Occipital lobe (tissue), 2 donors: ENCODE results near the gene ZBTB44. TPM values are rescaled to one million over a fixed set of nuclear protein-coding genes. Genes with fewer than 3 reads are reported as not detected.

Source experiments
- DNase-seq: peaks from one replicate; lab custom pipeline; 2025; lab: John Stamatoyannopoulos, UW
- total RNA-seq: library from RNA; depleted of rRNA; stranded (reverse); fragments of >200 nt; gene quantifications from one replicate; pipeline ENCODE4 v1.2.3, GENCODE V29; 2014

The ZBTB44 gene
- total RNA-seq, 1 donor from 2014 or later = 180 TPM

- DNase-seq = no peak
These were observed 99.7 kb downstream of the ZBTB44 start for GRCh38 chr11:130214861-130215530.

- DNase-seq = no peak
These were observed 100.8 kb downstream of the ZBTB44 start for GRCh38 chr11:130213979-130214281.

GRCh38 chr11:130213143-130213978 is 101.4 kb downstream of the ZBTB44 start:
- DNase-seq = no peak

- no peak for DNase-seq
These were observed 102.2 kb downstream of the ZBTB44 start for GRCh38 chr11:130212431-130212961.

GRCh38 chr11:130211781-130212401 is 102.8 kb downstream of the ZBTB44 start:
- DNase-seq = no peak

GRCh38 chr11:130211144-130211543 is 103.6 kb downstream of the ZBTB44 start:
- no peak for DNase-seq

GRCh38 chr11:130209954-130210854 is 104.5 kb downstream of the ZBTB44 start:
- no peak for DNase-seq

GRCh38 chr11:130209128-130209932 is 105.4 kb downstream of the ZBTB44 start:
- DNase-seq = no peak

GRCh38 chr11:130208241-130209127 is 106.2 kb downstream of the ZBTB44 start:
- no peak for DNase-seq

- DNase-seq = no peak
These were observed 108.6 kb downstream of the ZBTB44 start for GRCh38 chr11:130206141-130206540.

- no peak for DNase-seq
These were observed 110.0 kb downstream of the ZBTB44 start for GRCh38 chr11:130204703-130205095.

GRCh38 chr11:130203766-130204702 is 110.7 kb downstream of the ZBTB44 start:
- DNase-seq = no peak

- no peak for DNase-seq
These were observed 111.7 kb downstream of the ZBTB44 start for GRCh38 chr11:130202818-130203689.

GRCh38 chr11:130202009-130202817 is 112.5 kb downstream of the ZBTB44 start:
- DNase-seq = no peak

- no peak for DNase-seq
These were observed 113.7 kb downstream of the ZBTB44 start for GRCh38 chr11:130201026-130201425.

- no peak for DNase-seq
These were observed 114.9 kb downstream of the ZBTB44 start for GRCh38 chr11:130199792-130200191.
